UCSD-AML1 (cell line): Measurements from ENCODE around the gene CACNG4.

Experiments
- DNase-seq: peaks from one replicate; lab custom pipeline; 2025; ENCODE audit not compliant: unreplicated experiment; lab: John Stamatoyannopoulos, UW

Gene CACNG4

DNA sequence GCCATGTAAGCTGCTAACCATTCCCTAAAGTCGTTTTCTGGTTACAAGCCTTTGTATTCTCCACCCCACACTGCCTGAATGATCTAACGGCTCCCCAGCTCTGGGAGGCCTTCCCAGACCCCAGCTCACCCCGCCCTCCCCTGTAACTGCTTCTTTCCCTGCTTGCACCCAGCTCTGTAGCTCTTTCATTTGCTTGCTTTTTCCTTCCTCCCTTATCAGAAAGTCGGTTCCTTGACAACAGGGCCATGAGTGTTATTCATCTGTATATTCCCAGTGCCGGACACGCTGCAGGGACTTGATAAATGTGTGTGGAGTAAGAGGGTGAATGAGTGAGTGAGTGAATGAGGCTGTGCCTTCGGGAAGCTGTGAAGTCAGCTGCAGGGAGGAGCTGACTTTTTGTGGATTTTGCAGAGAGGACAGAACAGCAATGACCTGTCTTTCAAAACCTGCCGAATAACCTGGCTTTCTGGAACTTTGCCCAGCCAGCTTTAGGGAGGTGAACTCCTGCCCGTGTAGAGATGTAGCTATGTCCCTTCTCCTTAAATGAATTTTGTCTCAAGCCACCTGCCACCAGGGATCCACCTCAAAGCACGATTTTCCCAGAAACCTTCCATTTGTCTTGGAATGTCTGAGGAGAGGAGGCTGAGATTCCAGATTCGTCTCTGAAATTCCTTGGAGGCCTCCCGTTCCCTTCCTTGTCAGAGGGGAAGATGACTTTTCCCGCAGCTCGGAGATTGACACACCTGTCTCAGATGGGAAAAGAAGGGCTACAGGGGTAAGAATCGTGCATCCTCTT lies 20.0 kb upstream of the CACNG4 start:
- DNase-seq = no peak

DNA sequence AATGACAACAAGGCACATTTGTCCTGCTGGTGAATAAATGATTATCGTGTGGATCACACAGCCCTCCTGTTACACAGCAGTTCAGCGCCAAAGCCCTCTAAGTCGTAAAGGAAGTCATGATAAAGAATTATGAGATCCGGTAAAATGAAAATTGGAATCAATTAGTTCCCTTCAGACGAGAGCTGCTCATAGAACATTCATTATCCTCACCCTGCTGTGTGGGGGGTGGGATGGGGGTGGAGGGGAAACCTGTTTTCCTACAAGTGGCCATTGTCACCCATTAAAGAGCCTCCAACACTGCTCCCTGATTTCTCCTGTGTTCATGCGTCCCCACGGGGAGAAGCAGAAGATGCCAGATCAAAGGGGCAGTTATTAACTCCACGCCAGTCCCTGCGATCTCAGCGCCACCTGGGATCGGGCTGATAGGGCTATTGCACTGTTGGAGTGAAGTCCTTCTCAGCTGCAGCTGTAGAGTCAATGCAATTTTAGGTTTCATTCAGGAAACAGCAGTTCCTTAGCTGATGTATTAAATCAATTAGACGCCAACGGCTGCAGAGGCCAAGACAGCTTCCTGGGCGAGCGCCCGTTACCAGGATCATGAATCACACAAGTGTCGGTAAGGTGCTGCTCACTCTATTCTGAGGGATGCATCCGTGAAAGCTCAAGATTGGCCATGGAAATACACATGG lies 19.2 kb upstream of the CACNG4 start:
- DNase-seq = peak; percentile 17

DNA sequence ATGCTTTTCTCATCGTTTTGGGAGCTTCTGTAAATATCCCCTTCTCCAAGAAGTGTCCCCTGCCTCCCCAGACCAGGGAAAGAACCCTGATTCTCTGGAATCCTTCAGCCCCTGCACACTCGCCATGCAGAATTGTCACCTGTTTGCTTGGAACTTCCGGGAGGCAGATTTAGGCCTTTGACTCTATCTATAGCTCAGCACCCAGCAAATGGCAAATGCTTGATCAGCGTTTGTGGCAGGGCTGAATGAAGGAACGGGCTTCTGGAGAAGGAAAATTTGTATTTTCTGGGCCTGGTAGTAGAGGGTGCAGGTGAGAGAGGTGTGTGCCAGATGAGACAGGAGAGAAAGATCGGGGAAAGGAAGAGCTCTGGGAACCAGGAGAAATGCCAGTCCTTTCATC lies 18.3 kb upstream of the CACNG4 start:
- DNase-seq = no peak

- DNase-seq = no peak
Observed at GRCh38 chr17:66947311-66947710, 17.2 kb upstream of the CACNG4 start.

- no peak for DNase-seq
Observed at GRCh38 chr17:66948061-66948750, 16.3 kb upstream of the CACNG4 start.

GRCh38 chr17:66949501-66949900 lies 15.0 kb upstream of the CACNG4 start:
- no peak for DNase-seq

DNA sequence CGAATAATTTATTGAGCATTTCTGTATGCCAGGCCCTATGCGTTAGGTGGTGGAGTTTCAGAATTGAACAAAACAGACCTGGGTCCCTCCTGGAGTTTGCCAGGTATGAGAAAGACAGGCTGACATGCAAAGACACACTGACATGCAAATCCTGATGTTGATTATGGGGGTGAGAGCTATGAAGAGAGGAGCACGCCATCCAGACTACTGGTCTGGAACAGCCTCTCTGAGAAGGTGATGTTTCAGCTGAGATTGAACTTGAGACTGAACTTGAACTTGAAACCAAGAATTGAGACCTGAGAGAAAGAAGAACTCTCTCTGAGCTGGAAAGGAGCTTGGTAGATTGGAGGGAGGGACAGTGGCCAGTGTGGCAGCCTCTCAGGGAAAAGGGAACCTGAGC lies 14.2 kb upstream of the CACNG4 start:
- no peak for DNase-seq

DNA sequence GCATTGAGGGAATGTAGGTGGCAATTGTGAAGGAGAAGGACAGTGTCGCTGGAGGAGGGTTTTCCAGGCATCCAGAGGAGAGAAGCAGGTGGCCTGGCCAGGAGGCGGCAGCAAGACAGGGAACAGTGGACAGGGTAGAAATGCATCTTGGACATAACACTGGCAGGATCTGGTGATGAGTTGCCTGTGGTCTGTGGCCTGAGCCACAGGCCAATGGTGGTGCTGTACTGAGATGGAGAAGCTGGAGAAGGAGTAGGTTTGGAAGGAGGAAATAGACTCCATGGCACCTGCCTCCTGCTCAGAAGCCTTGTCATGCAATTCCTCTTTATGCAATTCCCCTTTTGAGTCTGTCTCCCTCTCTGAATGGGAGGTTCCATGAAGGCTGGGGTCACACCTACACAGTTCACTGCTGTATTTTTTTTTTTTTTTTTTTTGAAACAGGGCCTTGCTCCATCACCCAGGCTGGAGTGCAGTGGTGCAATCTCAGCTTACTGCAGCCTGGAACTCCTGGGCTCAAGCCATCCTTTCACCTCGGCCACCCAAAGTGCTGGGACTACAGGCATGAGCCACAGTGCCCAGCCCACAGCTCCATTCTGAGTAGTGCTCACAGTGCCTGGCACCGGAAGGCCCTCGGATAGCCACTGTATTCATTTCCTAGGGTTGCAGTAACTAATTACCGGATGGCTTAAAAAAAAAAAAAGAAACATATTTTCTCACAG lies 13.5 kb upstream of the CACNG4 start:
- DNase-seq = no peak

DNA sequence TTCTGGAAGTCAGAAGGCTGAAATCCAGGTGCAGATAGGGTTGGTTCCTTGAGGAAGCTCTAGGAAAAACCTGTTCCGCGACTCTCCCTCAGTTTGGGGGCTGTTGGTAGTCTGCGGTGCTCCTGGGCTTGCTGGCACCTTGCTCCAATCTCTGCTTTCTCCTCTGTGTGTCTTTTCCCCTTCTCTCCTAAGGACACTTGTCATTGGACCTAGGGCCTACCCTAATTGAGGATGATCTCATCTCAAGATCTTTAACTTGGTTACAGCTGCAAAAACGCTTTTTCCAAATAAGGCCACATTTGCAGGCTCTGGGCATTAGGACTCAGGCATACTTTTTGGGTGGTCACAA lies 12.9 kb upstream of the CACNG4 start:
- DNase-seq = no peak

DNA sequence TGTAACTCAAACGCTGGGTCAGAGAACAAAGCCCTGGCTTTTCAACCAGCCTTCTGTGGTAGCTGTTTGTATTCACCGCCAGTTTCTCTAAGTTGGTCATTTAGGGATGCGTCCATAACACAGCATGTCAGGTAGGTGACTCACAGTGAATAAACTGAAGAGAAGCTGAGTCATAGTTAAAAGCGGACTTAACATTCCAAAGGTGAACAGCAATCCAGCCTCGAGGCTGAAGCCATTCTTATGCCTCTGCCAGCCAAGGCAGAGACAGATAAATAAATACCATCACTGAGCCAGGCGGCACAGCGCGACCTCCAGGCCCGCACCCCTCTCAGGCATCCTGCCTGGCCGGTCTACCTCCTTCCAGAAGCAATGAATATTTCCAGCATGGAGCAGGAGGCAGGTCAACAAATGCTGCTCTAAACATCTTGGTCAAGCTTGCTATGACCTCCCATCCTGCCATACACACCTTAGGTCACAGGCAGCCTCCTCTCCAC lies 12.4 kb upstream of the CACNG4 start:
- DNase-seq = no peak

- no peak for DNase-seq
Observed at GRCh38 chr17:66952681-66953629, 11.6 kb upstream of the CACNG4 start.

DNA sequence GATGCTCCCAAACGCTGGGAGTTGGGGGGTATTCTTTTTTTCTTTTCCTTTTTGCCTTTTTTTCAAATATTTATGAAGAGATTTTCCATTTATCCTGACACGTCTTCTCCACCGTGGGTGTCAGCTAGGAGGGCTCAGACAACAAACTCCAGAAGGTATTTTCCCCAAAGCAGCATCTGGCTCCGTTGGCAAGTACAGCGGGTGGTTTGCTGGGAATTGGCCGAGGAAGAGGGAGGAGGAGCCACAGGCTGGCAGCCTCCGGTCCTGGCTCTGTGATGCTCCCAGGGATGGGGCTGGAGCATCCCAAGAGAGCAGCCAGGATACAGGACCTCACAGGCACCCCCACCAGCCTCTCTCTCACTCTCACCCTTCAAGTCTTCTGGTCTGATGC lies 10.9 kb upstream of the CACNG4 start:
- DNase-seq = no peak

DNA sequence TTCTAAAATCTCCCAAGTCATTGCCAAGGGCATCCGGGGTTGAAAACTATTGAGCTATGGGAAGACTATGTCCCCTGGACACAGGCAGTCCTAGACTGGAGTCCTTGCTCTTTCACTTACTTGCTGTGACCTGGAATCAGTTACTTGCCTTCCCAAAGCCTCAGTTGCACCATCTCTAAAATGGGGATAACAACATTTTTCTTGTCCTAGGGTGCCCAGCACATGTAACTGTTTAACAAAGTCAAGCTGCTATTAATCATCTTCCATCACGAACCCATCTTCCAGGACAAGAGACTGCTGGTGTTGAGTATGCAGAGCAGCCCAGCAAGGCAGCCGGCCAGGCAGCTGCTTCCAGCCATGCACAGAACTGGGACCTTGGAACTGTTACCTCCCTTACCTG lies 9.9 kb upstream of the CACNG4 start:
- DNase-seq = no peak

- DNase-seq = no peak
Observed at GRCh38 chr17:66955821-66956220, 8.7 kb upstream of the CACNG4 start.

GRCh38 chr17:66956941-66957340 lies 7.6 kb upstream of the CACNG4 start:
- DNase-seq = no peak

- no peak for DNase-seq
Observed at GRCh38 chr17:66957343-66957742, 7.2 kb upstream of the CACNG4 start.

- no peak for DNase-seq
Observed at GRCh38 chr17:66957951-66958579, 6.4 kb upstream of the CACNG4 start.

GRCh38 chr17:66959641-66960375 lies 4.7 kb upstream of the CACNG4 start:
- DNase-seq = no peak

- no peak for DNase-seq
Observed at GRCh38 chr17:66960613-66961012, 3.9 kb upstream of the CACNG4 start.
